GM12892 (cell line): Measurements from ENCODE around the gene RANBP17.

Experiments
- POLR2A ChIP-seq: IDR thresholded peaks from 2 replicates; pipeline ENCODE4 v1.6.1; 2011; ENCODE audit warnings: low read depth, low read length, control low read depth
- POLR2AphosphoS5 ChIP-seq: IDR thresholded peaks from 2 replicates; pipeline ENCODE4 v1.6.1; 2011; ENCODE audit warnings: low read depth, low read length, control low read depth
- TAF1 ChIP-seq: IDR thresholded peaks from 2 replicates; pipeline ENCODE4 v1.6.1; 2011; ENCODE audit warnings: low read depth, mild to moderate bottlenecking, control low read depth, low read length, borderline replicate concordance

DNA sequence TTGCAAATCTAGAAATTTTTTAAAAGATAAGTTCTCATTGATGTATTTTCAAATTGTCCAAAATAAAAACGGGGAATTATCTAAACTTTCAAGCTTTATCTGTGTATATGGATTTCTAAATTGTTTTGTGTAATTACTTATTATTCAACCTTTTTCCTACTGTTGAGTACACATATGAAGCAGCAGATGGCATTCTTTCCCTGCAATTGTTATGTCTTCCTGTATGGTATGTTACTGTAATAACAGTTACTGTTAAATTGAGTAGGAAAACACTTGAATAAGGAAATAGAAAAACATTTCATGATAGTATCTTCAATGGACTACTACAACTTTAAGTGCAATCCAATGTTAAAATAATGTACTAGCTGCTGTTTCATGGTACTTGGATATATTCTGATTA, 124.8 kb downstream of the RANBP17 start:
- TF ChIP-seq POLR2AphosphoS5 (no peak), TAF1 (no peak), POLR2A (no peak)
